Stimulated activated naive CD4-positive, alpha-beta T cell treated with Interleukin-2 at 50 U/mL for 16 hours (primary cell): ENCODE data around the gene CHST12.
A peak's percentile ranks its signal among the peaks of the same experiment; 100 is the strongest.
"Not testable (repeated sequence)": the region's sequence is repeated elsewhere in the genome, so short reads cannot be mapped to it uniquely, and the experiment has no call there.

Experiments used
- DNase-seq: peaks from one replicate; lab custom pipeline; 2025; lab: John Stamatoyannopoulos, UW

Gene CHST12

GRCh38 chr7:2435146-2435545 is 31.7 kb downstream of the CHST12 start:
- no peak for DNase-seq

GRCh38 chr7:2436341-2437104 is 33.1 kb downstream of the CHST12 start:
- DNase-seq, result no peak

GRCh38 chr7:2437136-2437535 is 33.7 kb downstream of the CHST12 start:
- no peak for DNase-seq

GRCh38 chr7:2437537-2438148 is 34.2 kb downstream of the CHST12 start:
- DNase-seq, result no peak

GRCh38 chr7:2438186-2438585 is 34.8 kb downstream of the CHST12 start:
- no peak for DNase-seq

GRCh38 chr7:2438775-2439174 is 35.4 kb downstream of the CHST12 start:
- no peak for DNase-seq

GRCh38 chr7:2440608-2441245 is 37.3 kb downstream of the CHST12 start:
- DNase-seq, result no peak

- no peak for DNase-seq
These were observed 38.1 kb downstream of the CHST12 start for GRCh38 chr7:2441430-2442058.

- DNase-seq, result no peak
These were observed 40.1 kb downstream of the CHST12 start for GRCh38 chr7:2443491-2443890.

GRCh38 chr7:2444476-2444875 is 41.1 kb downstream of the CHST12 start:
- no peak for DNase-seq

- DNase-seq, result no peak
These were observed 41.6 kb downstream of the CHST12 start for GRCh38 chr7:2445047-2445446.

- no peak for DNase-seq
These were observed 42.6 kb downstream of the CHST12 start for GRCh38 chr7:2445898-2446555.

- no peak for DNase-seq
These were observed 43.3 kb downstream of the CHST12 start for GRCh38 chr7:2446676-2447075.

GRCh38 chr7:2450198-2451107 is 47.0 kb downstream of the CHST12 start:
- no peak for DNase-seq

GRCh38 chr7:2451171-2452073 is 48.0 kb downstream of the CHST12 start:
- DNase-seq, result peak; percentile 69

GRCh38 chr7:2452074-2452507 is 48.7 kb downstream of the CHST12 start:
- no peak for DNase-seq

GRCh38 chr7:2452643-2453270 is 49.3 kb downstream of the CHST12 start:
- no peak for DNase-seq

GRCh38 chr7:2453849-2454248 is 50.4 kb downstream of the CHST12 start:
- DNase-seq, result not testable (repeated sequence)

GRCh38 chr7:2459674-2460073 is 56.3 kb downstream of the CHST12 start:
- DNase-seq, result no peak

GRCh38 chr7:2460188-2460587 is 56.8 kb downstream of the CHST12 start:
- DNase-seq, result no peak
